HPDE6-E6E7 (cell line): ENCODE results near the gene ACAN.
"Not testable (repeated sequence)": the region's sequence is repeated elsewhere in the genome, so short reads cannot be mapped to it uniquely, and the experiment has no call there.

Source experiments
- DNase-seq: peaks from one replicate; pipeline ENCODE4 v3.0.0; 2011; ENCODE audit warnings: missing footprints; ENCODE audit errors: extremely low spot score

The ACAN gene

DNA sequence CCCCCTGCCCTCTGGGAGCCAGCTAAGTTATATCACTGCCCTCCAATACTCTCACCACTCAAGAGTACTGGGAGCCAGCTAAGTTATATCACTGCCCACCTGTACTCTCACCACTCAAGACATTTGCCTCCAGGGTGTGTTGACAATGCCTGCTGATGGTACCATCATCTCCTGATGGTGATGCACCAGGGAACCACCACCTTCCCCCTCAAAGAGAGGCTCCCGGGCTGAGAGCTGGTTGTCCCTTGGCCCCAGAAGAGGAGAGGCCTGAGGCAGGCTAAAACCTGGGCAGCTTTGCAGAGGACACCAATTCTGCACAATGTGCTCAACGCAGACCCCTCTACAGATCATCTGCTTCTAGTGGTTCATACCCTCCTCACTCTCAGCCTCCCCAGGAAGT, 99.6 kb downstream of the ACAN start:
- no peak for DNase-seq

DNA sequence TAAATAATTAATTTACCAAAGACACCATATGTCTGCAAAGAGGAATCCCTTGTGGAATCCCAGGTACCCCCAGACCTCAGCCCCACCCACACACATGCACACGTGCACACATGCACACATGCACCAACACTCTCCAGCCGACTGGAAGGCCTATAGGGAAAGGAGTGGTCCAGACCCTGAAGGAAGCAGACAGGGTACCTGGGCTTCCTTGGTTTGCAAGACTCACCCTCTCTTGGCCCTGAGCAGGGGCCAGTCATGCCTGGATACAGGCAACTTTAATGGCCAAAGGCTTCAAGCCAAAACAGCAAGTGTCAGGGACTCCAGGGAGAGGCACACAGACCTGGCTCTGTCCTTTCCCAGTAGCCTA, 101.0 kb downstream of the ACAN start:
- no peak for DNase-seq

DNA sequence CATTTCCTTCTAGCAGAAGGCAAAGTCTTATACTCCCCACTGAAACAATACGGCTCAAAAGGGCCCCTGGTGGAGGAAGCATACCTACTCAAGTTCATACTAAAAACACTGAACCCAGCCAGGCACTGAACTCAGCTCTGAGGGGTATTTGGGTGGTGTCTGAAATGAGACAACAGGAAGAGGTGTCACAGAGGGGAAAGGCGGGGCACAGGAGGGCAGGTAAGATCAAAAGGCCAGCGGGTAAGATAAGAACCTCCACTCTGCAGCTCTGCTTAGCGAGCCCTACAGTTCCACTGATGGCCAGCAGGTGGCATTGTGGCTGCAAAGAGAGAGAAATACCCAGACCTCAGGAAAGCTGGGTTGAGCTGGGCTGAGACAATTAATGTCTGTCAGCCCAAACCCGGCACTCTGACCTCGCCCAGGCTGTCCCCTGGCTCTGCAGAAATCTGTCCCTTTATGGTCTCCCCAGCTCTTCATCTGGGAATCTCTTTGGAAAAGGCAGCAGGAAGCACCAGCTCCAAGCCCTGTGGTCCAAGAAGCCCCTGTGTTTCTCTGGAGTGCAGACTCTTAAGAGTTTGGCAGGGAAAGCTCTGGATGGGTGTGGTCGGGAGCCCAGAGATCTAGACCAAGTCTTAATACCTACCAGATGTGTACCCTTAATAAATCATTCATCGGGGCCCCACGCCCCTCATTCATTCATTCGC, 101.5 kb downstream of the ACAN start:
- DNase-seq = no peak

DNA sequence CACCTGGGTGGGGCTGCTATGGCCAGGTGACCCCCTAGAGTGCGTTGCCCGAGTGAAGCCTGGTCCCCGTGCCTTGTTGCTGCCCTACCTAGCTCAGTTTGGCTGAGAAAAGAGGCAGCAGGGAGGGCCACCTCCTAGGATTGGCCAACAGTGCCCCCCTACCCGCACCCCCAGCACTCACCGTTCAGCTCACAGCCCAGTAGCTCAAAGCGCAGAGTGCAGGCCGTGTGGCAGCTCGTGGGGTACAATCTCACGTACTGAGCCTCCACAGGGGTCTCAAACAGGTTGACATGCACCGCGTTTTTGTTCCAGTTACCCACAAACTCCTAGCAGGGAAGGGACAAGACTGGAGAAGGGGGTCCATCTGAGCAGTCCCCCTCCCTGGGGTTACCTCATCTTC, 102.3 kb downstream of the ACAN start:
- no peak for DNase-seq

DNA sequence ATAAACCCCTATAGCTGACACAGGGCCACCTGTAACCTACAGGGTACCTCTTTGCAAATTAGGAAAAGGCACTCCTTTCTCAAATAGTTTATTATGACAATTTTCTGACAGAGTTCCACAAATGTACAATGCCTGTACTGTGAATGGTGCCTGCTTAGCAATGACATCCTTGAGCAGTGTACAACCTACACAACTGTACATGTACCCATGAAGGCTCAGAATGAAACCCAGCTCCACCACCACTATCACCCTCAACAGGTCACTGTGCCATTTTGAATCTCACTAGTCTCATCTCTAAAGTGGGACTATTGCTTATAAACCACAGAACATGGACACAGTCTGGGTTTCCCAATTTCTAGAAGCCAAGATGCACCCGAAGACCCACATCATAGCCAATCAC, 102.9 kb downstream of the ACAN start:
- DNase-seq = no peak

DNA sequence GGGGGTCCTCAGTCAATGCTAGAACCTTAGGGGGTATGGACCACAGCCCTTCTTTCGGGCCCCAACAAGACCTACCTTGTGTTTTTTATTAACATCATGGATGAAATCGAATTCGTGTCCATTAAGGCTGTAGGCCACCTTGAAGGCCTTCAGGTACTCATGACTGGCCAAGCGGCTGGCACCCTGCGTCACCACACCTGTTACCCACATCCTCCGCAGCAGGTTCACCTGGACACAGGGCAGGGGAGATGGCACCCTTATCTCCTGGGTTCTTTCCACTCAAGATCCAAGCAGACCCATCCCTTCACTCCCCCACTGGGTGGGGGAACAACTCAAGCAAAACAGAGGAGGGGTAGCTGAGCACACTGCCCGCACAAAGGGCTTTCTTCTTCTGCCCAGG, 103.3 kb downstream of the ACAN start:
- no peak for DNase-seq

DNA sequence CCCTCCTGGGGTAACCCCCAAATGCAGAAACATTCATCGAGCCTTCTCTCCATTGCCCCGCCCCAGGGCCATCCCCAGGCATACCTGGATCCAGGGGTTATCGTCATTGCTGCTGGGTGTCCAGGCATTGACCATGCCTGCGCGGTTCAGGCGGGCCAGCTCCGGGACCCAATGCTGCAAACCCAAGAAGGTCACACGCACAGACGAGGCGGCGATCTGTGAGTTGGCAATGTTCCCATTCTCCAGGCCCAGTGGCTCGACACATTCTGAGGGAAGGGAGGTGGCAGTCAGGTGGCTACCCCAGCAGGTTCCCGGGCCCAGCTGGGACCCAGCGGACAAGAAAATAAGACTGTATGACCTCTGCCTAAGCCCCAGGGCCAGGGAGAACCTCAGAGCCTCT, 103.9 kb downstream of the ACAN start:
- DNase-seq = no peak

DNA sequence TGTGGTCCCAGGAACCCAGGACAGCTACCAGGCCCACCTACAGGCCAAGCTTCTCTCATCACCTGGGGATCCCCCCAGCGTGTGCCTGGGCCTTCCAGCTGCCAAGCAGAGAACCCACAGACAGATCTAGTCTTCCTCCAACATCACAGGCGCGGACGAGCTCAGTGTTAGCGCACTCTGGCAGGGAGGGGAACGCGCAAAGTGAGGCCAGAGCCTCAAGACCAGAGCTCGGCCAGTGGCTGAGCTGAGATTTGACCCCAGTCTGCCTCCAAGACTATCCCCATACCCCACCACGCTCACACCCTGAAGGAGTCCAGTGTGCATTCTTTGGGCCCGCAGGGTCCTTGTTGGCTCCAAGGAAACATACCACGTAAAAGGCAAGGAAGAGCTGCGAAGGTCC, 104.9 kb downstream of the ACAN start:
- no peak for DNase-seq

DNA sequence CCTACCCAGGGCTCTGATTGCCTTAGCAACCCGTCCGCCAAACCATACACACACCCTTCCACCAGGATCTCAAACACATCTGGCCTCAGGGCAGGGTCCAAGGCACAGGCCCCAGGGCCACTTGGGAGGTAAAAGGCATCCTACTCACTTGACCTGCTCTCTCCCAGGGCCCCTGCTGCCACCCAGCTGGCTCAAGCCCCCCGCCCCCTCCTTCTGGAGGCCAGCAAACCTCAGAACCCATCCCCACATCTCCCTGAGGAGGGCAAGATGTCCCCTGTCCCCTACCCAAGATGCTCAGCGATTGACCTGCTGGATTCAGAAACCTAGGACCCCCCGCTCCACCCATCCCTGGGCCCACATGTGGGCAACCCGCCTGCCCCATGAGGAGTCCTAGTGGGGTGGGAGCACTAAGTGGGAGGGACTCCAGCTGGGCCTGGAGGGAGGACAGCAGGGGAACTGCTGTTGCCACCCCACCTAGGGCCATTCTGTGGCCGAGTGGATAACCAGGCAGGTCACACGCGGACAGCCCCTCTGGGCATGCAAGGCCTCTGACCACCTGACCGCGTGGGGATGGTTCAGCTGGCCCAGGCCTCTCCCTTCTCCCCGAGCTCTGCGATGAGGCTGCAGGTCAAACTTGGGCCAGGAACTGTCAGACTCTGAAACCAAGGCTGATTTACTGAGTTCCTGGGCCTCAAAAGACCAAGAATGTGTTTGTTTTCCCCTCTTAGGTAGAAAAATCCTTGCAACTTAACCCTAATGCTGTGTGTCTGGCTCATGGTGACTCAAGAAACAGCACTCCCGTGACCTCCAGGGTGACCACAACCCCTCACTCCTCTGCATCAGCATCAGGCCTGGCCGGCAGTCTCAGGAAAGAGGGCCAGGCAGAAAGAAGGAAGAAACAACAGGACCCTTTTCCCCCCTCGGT, 105.7 kb downstream of the ACAN start:
- no peak for DNase-seq

DNA sequence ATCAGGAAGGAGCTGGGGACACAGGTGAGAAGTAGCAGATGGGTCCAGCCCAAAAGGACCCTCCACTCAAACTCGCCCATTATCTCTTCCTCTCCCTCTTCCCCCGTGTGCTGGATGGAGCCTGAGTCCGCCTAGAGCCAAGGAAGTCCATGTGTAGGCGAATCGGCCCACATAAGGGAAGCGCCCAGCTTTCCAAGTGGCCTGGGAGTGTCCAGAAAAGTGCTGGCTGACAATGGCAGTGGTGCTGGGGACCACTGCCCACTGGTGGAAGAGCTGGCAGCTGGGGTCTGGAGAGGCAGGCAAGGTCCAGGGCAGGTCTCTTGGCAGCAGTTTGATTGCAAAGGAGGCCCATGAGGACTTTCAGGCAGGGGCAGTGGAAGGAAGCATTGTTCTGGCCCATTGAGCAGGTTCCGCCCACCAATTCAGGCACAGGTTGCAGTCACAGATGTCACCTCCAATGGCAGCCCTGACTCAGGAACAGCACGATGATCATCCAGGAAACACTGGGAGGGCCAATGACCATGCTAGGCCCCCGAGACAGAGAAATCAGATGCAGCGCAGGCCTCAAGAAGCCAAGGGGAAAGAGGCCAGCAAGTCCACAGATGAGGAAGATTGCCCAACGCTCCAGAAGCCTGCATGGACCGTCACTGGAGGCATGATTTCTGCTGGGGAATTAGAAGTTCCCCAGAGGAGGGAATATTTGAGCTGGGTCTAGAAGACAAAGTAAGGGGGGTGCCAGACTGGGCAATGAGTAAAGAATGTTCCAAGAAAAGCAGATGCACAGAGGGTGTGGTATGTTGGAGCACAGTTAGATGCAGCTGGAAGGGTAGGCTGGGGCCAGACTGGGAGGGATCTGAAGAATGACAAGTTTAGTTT, 107.0 kb downstream of the ACAN start:
- DNase-seq = no peak

DNA sequence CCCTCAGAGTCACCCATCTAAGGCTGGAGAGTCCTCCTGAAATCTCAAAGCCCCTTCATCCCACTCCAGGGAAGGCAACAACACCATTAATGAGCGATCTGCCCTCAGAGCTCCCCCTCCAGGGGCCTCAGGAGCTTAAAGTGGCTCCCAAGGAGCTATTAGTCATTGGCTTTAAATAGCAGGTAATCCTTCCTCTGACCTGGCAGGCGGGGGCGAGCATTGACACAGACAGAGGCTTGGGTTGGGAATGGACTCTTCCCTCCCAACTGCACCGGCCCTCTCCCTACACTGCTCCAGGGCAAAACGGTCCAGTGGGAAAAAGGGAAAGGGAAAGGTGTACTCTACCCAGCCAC, 108.5 kb downstream of the ACAN start:
- peak; percentile 78 for DNase-seq

DNA sequence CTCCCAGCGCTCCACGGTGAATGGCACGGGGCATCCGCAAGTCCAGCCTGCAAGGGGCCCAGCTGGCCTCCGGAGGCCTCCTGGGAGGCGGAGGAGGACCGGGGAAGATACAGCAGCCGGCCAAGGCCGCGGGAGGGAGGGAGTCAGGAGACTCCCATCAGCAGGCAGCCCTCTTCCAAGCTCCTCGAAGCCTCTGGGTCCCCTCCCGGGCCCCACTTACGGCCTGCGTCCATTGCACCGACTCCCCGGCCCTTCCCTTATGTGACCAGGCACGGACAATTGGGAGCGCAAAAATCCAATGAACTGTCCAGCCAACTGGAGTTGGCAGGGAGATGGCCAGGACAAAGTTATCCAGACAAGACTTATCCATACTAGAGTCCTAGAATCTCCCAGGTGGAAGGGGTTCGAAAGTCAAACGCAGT, 109.3 kb downstream of the ACAN start:
- DNase-seq = no peak

DNA sequence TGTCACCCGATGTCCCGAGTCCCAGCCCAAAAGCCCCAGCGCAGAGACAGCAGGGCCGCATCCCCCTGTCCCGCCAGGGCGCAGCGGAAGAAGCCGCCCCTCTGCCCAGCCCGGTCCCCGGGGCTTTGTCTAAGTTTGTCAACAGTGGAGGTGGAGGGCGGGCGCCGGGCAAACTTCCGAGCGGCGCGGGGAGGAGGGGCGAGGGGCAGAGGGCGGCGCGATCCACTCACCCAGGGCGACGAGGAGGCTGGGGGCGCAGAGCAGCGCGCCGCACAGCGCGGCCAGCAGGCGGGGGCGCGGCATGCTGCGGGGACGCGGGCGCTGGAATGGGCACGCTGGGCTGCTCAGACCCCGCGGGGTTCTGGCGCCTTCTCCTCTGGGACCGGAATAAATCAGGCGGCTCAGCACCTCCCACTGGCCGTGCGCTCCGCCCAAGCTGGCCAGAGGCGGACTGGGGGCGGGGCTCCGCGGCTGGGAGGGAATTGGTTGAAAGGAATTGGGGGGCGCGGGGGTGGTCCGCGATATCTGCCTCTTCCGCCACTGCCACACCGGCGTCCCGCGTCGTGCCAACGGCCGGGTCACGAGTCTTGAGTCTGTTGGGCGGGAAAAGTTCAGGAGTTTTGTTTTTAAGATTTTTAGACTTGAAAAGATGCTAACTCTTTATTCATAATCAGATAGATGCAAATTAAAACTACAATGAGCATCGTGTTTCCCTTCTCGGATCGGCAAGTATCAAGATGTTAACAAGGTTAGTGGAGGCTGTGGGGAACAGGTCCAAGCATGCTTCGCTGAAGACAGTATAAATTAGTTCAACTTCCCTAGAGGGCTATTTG, 110.0 kb downstream of the ACAN start, which contains the start of gene MFGE8:
Gene MFGE8, minus strand, starts transcription at position 363 of the 833 bp plus-strand sequence. Its CDS starts 60 bp downstream, at position 303.
- DNase-seq = no peak

DNA sequence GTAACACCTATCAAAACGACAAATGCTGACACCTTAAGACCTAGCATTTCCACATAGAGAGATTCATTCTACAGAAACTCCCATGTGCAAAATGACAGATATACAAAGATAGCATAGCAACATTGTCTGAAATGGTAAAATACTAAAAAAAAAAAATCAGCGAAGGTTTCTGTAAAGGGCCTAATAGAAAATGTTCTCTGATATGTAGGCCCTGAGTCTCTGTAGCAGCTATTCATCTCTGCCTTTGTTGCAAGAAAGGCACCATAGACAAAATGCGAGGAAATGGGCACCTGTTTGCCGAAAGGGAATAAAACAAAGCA, 110.6 kb downstream of the ACAN start:
- no peak for DNase-seq

DNA sequence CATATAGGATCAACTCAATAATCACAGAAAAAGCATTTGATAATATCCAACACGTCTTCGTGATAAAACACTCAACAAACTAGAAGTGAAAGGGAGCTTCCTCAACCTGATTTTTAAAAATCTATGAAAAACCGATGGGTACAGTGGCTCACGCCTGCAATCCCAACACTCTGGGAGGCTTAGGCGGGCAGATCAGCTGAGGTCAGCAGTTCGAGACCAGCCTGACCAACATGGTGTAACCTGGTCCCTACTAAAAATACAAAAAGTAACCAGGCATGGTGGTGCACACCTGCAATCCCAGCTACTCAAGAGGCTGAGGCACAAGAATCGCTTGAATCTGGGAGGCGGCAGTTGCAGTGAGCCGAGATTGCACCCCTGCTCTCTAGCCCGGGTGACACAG, 112.1 kb downstream of the ACAN start:
- DNase-seq = no peak

DNA sequence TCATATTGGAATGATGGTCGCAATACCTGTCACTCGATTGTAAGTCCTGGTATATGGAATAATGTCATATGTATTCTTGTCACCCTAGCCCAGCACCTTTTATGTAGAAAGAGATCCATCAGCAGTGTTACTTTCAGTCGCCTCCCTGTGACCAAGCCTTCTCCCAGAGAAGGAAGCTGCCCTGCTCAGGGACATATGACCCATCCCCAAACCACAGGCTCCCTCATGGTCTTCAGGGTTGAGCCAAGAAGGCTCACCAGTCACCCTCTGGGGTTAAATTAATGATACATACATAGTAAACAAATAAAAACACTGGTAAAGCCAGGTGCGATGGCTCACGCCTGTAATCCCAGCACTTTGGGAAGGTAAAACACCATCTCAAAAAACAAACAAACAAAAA, 114.5 kb downstream of the ACAN start:
- no peak for DNase-seq

DNA sequence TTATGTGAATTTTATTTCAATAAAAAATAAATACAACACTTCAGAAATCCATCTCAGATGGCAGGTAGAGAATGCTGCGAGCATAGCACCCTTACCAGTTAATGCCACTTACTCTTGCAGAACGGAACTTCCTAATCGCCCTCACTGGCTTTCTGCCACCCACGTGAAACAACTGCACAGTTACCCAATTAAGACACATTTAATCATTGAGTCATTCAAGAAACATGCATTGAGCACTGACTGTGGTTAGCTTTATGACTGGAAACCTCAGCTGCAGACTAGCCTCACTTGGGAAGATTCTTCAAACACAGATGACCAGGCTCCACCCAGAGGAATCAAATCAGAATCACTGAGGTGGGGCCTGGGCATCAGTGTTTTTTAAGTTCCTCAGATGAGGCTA, 115.5 kb downstream of the ACAN start:
- DNase-seq = peak; percentile 85

DNA sequence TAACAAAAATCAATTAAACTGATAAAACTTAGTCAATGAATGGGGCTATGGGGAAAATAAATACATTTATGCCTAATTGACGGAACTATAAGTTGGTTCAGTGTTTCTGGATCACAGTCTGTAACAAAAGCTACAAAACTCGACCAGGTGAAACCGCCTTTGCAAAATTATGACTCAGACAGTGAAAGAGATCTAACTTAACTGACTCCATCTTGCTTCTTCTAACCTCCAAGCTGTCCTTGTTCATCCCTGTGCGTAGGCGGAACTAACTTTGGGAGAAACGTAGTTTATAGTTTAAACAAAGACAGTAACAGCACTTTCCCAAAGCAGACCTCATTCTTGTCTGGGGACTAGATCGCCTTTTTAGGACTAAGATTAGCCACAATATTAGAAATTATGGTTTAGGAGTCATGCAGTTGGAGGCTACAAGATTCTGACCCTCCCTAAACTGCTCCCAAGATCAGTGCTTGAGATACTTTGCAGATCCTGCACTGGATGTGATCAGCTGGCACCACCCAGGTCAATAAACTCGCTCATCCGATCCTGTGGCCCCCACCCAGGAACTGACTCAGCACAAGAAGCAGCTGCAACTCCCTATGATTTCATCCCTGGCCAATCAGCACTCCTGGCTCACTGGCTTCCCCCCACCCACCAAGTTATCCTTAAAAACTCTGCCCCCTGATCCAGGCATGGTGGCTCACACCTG, 117.1 kb downstream of the ACAN start:
- no peak for DNase-seq

DNA sequence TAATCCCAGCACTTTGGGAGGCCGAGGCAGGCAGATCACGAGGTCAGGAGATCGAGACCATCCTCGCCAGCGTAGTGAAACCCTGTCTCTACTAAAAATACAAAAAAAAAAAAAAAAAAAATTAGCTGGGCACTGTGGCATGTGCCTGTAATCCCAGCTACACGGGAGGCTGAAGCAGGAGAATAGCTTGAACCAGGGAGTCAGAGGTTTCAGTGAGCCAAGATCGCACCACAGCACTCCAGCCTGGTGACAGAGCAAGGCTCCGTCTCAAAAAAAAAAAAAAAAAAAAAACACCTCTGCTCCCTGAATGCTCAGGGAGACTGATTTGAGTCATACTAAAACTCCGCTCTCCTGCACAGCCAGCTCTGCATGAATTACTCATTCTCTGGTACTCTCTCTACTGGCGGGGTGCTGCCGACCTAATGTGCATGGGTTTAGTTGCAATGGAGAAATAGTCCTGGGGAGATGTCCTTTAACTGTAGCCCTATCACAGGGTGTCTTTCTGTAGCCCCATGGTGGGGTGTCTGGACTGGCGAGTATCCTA, 117.7 kb downstream of the ACAN start:
- DNase-seq = not testable (repeated sequence)
